Karpas-422 (cell line): ENCODE measurements around the gene ROS1. TPM values are rescaled to one million over a fixed set of nuclear protein-coding genes. Genes with fewer than 3 reads are reported as not detected.
"Not testable (repeated sequence)": the region's sequence is repeated elsewhere in the genome, so short reads cannot be mapped to it uniquely, and the experiment has no call there.

Source experiments
- DNase-seq: peaks from one replicate; pipeline ENCODE4 v3.0.0-alpha.2; 2015
- H2AFZ ChIP-seq: fragments of 200-600 bp; sonication (generic); 2 replicates; pipeline ENCODE4 v1.6.1; 2014; ENCODE audit warnings: antibody characterized with exemption, low read length, mixed read lengths
- H3K27ac ChIP-seq: fragments of 200-600 bp; sonication (generic); 2 replicates; pipeline ENCODE4 v1.5.1; 2014; ENCODE audit warnings: mild to moderate bottlenecking, low read length, moderate library complexity
- H3K27me3 ChIP-seq: fragments of 200-600 bp; sonication (generic); 2 replicates; pipeline ENCODE4 v1.6.1; 2014; ENCODE audit warnings: low read length, mixed read lengths
- H3K36me3 ChIP-seq: fragments of 200-600 bp; sonication (generic); 2 replicates; pipeline ENCODE4 v1.6.1; 2014; ENCODE audit warnings: low read length, mixed read lengths; ENCODE audit not compliant: insufficient read depth
- H3K4me1 ChIP-seq: fragments of 200-600 bp; sonication (generic); 2 replicates; pipeline ENCODE4 v1.6.1; 2014; ENCODE audit warnings: mild to moderate bottlenecking, low read length, mixed read lengths
- H3K4me2 ChIP-seq: fragments of 200-600 bp; sonication (generic); 2 replicates; pipeline ENCODE4 v1.6.1; 2014; ENCODE audit warnings: low read length, low read depth, mild to moderate bottlenecking; ENCODE audit not compliant: poor library complexity, severe bottlenecking
- H3K4me3 ChIP-seq: fragments of 200-600 bp; sonication (generic); 2 replicates; pipeline ENCODE4 v1.5.1; 2014; ENCODE audit warnings: mild to moderate bottlenecking, antibody characterized with exemption, low read length, mixed read lengths
- H3K79me2 ChIP-seq: fragments of 200-600 bp; sonication (generic); 2 replicates; pipeline ENCODE4 v1.6.1; 2014; ENCODE audit warnings: mild to moderate bottlenecking, low read length, mixed read lengths
- H3K9ac ChIP-seq: fragments of 200-600 bp; sonication (generic); 2 replicates; pipeline ENCODE4 v1.6.0; 2014; ENCODE audit warnings: low read length
- H3K9me2 ChIP-seq: fragments of 200-600 bp; sonication (generic), shearing (Covaris generic); replicated peaks from 2 replicates; pipeline ENCODE4 v1.6.0; 2014; ENCODE audit warnings: mild to moderate bottlenecking, low read length, moderate library complexity; ENCODE audit not compliant: insufficient read depth
- H3K9me3 ChIP-seq: fragments of 300-700, 200-600 bp; sonication (generic); 2 replicates; pipeline ENCODE4 v1.6.1; 2014; ENCODE audit warnings: low read length, mixed read lengths
- H4K20me1 ChIP-seq: fragments of 200-600 bp; sonication (generic); 2 replicates; pipeline ENCODE4 v1.6.1; 2014; ENCODE audit warnings: mild to moderate bottlenecking, antibody characterized with exemption, low read length, low read depth; ENCODE audit not compliant: insufficient read depth
- total RNA-seq: library from RNA; depleted of rRNA; stranded (reverse); fragments of >200 nt; shearing (Covaris generic); gene quantifications from 2 replicates; pipeline ENCODE4 v1.2.3, GENCODE V29; 2014; ENCODE audit warnings: low replicate concordance

ROS1 gene
- total RNA-seq, 1 experiment from 2014 or later = not detected

DNA sequence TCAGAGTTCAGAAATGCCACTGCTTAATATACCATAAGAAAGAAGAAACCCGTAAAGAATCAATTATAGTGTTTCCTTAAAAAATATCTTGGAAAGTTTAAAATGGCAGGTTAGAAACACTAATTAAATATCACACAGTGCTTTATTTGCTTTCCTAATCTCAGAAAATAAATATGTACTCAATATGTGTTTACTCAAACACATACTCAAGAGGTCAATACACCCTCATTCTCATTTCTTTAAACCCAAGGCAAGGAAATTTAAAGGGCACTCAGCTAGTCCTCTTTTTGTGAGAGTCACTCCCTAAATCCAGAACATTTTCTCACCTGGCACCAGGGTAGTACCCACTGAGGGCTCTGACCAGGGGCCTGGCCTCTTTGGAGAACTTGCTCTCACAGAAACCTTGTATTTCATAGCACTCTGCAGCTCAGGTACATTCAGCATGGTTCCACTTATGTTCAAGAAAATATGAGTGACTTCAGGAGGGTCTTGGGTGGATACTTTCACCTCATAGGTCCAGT is 38.2 kb downstream of the ROS1 start:
- Histone ChIP-seq H3K9ac (no peak overlapping the region), H3K27me3 (no peaks in the 10 kb centered on the region), H3K79me2 (no peaks in the 10 kb centered on the region), H3K9me2 (no peaks in the 10 kb centered on the region), H3K9me3 (no peaks in the 10 kb centered on the region), H3K4me2 (no peak overlapping the region), H2AFZ (no peak overlapping the region), H3K36me3 (no peaks in the 10 kb centered on the region), H3K4me3 (no peak overlapping the region), H3K27ac (no peak overlapping the region), H3K4me1 (no peaks in the 10 kb centered on the region), H4K20me1 (no peaks in the 10 kb centered on the region)
- no peak for DNase-seq

DNA sequence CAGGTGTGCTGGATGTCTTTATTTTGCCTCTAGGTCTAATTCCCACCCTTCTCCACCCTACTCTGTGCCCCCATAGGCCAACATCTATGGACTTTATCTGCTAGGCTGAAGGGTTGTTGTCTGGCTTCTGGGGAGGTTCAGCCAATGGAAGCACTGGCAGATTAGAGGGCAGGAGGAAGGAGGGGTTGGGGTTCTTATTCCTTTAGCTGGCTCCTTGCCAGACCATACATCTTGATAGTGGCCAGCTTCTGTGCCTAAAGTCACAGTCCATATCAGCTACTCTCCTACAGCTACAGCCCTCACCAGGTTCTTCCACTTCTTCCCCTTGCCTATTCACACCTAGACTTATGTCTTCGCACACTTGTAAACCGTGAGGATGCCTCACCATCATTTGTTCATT is 41.1 kb downstream of the ROS1 start:
- Histone ChIP-seq H3K36me3 (no peaks in the 10 kb centered on the region), H4K20me1 (no peaks in the 10 kb centered on the region), H3K9me3 (no peaks in the 10 kb centered on the region), H3K27me3 (no peaks in the 10 kb centered on the region), H2AFZ (no peak overlapping the region), H3K4me1 (no peaks in the 10 kb centered on the region), H3K27ac (no peak overlapping the region), H3K4me2 (no peak overlapping the region), H3K9me2 (no peaks in the 10 kb centered on the region), H3K9ac (no peak overlapping the region), H3K79me2 (no peaks in the 10 kb centered on the region), H3K4me3 (no peak overlapping the region)
- no peak for DNase-seq

DNA sequence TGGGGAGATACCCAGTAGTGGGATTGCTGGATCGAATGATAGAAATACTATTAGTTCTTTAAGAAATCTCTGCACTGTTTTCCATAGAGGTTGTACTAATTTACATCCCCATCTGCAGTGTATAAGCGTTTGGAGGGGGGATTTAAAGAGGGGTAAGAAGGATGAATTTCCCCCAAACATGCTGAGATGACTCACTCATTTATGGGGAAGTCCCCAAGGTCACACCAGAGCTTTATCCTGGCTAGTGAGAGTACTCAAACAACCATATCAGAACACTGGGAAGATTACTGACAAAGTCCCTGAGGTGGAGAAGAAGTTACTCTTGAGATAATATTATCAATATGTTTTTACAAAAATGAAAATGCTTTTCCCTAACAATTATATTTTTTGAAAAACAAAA is 44.0 kb downstream of the ROS1 start:
- Histone ChIP-seq H4K20me1 (no peaks in the 10 kb centered on the region), H3K4me1 (no peaks in the 10 kb centered on the region), H3K79me2 (no peaks in the 10 kb centered on the region), H2AFZ (no peak overlapping the region), H3K4me2 (no peak overlapping the region), H3K27ac (no peak overlapping the region), H3K9ac (no peak overlapping the region), H3K9me3 (no peaks in the 10 kb centered on the region), H3K27me3 (no peaks in the 10 kb centered on the region), H3K36me3 (no peaks in the 10 kb centered on the region), H3K9me2 (no peaks in the 10 kb centered on the region), H3K4me3 (no peak overlapping the region)
- DNase-seq = no peak

DNA sequence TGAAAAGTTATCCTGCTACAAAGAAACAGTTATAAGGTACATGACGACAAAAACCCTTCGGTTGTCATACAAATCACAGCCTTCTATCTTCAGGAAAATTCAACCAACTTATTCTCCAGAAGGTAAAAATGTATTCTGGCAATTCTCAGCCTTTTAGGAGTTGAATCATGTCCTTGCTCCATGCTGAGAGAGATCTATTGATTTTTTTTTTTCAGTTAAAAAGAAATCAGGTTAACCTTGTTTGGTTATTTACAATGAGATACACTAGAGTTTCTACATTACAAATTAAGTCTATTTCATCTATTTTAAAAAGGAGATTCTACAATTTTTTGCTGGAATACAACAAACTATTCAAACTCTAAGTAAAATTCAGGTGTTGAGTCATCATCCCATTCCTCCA is 45.4 kb downstream of the ROS1 start:
- Histone ChIP-seq H3K9me3 (no peaks in the 10 kb centered on the region), H3K9me2 (no peaks in the 10 kb centered on the region), H3K4me1 (no peaks in the 10 kb centered on the region)

DNA sequence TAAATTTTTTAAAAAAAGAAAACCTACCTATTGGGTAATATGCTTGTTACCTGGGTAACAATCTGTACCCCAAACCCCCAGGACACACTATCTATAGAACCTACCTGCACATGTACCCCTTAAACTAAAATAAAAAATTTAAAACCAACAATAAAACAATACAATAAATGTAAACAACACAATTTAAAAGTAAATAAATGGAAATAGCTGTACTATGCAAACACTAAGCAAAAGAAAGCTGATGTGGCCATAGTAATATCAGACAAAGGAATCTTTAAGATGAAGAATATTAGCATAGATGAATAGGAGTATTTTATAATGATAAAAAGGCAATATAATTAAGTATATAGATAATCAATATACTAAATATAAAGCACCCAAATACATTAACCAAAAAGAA is 50.3 kb downstream of the ROS1 start:
- no peaks in the 10 kb centered on the region for H3K79me2 ChIP-seq
- H3K9me3 ChIP-seq = no peaks in the 10 kb centered on the region
- no peaks in the 10 kb centered on the region for H3K36me3 ChIP-seq
- no peak overlapping the region for H3K4me2 ChIP-seq
- no peaks in the 10 kb centered on the region for H3K27me3 ChIP-seq
- no peak overlapping the region for H3K9ac ChIP-seq
- DNase-seq = no peak
- no peak overlapping the region for H2AFZ ChIP-seq
- H3K4me3 ChIP-seq = no peak overlapping the region
- H3K9me2 ChIP-seq = 0 out of 2 replicates have a peak, but pooled peaks cover 3% of the 10 kb centered on the region
- no peaks in the 10 kb centered on the region for H4K20me1 ChIP-seq
- no peak overlapping the region for H3K27ac ChIP-seq
- H3K4me1 ChIP-seq = no peaks in the 10 kb centered on the region

More for the DNA sequence above, 45.4 kb downstream of the ROS1 start:
- no peak overlapping the region for H3K4me2 ChIP-seq
- no peaks in the 10 kb centered on the region for H4K20me1 ChIP-seq
- H3K36me3 ChIP-seq = no peaks in the 10 kb centered on the region
- no peak overlapping the region for H3K4me3 ChIP-seq
- H3K27ac ChIP-seq = no peak overlapping the region
- no peak overlapping the region for H3K9ac ChIP-seq
- H2AFZ ChIP-seq = no peak overlapping the region
- H3K79me2 ChIP-seq = no peaks in the 10 kb centered on the region
- no peak for DNase-seq
- H3K27me3 ChIP-seq = no peaks in the 10 kb centered on the region

DNA sequence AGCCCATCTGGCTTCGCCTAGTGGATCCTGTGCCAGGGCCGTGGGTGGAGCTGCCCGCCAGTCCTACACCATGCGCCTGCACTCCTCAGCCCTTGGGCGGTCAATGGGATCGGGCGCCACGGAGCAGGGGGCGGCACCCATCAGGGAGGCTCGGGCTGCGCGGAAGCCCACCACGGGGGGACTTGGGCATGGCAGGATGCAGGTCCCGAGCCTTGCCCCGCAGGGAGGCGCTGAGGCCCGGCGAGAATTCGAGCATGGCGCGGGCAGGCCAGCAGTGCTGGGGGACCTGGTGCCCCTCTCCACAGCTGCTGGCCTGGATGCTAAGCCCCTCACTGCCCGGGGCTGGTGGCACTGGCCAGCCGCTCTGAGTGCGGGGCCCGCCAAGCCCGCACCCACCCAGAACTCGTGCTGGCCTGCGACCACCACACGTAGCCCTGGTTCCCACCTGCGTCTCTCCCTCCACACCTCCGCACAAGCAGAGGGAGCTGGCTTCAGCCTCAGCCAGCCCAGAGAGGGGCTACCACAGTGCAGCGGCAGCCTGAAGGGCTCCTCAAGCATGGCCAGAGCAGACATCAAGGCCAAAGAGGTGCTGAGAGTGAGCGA is 52.4 kb downstream of the ROS1 start:
- H3K9me2 ChIP-seq = 0 out of 2 replicates have a peak, but pooled peaks cover 3% of the 10 kb centered on the region
- H4K20me1 ChIP-seq = no peaks in the 10 kb centered on the region
- no peaks in the 10 kb centered on the region for H3K9me3 ChIP-seq
- H3K79me2 ChIP-seq = no peaks in the 10 kb centered on the region
- H2AFZ ChIP-seq = no peak overlapping the region
- H3K27me3 ChIP-seq = no peaks in the 10 kb centered on the region
- H3K9ac ChIP-seq = no peak overlapping the region
- H3K27ac ChIP-seq = no peak overlapping the region
- DNase-seq = no peak
- H3K4me3 ChIP-seq = no peak overlapping the region
- no peaks in the 10 kb centered on the region for H3K4me1 ChIP-seq
- no peak overlapping the region for H3K4me2 ChIP-seq
- no peaks in the 10 kb centered on the region for H3K36me3 ChIP-seq

DNA sequence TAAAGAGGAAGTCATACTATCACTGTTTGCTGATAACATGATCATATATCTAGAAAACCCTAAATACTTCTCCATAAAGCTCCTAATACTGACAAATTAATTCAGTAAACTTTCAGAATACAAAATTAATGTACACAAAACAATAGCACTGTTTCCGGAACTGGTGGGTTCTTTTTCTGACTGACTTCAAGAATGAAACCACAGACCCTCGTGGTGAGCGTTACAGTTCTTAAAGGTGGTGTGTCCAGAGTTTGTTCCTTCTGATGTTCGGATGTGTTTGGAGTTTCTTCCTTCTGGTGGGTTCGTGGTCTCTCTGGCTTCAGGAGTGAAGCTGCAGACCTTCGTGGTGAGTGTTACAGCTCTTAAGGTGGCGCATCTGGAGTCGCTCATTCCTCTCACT is 53.5 kb downstream of the ROS1 start:
- H3K4me1 ChIP-seq, H3K27ac ChIP-seq, H3K79me2 ChIP-seq, H3K9me2 ChIP-seq, H3K36me3 ChIP-seq, DNase-seq, H3K4me3 ChIP-seq, H3K9me3 ChIP-seq, H3K27me3 ChIP-seq, H4K20me1 ChIP-seq, H3K4me2 ChIP-seq, H3K9ac ChIP-seq, H2AFZ ChIP-seq: not testable (repeated sequence)

DNA sequence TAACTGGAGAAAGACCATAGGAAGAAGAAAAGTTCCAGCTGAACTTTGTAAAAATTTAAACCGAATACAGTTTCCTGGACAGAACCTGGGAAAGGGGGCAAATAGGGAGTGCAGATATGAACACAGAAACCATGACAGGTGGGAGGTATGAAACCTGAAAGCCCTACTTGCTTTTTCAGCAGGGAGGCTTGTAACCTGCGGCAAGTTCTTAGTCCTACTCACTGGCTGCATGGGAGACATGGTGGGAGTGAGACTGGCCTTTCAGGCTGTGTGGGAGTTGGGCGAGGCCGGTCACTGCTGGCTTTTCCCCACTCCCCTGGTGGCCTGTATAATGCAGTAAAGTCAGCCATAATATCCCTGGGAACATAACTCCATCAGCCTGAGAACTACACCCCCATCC is 54.2 kb downstream of the ROS1 start:
- H3K4me3 ChIP-seq = no peak overlapping the region
- no peaks in the 10 kb centered on the region for H3K4me1 ChIP-seq
- H2AFZ ChIP-seq = no peak overlapping the region
- no peaks in the 10 kb centered on the region for H3K79me2 ChIP-seq
- no peaks in the 10 kb centered on the region for H3K36me3 ChIP-seq
- no peak overlapping the region for H3K4me2 ChIP-seq
- H3K9me2 ChIP-seq = 0 out of 2 replicates have a peak, but pooled peaks cover 3% of the 10 kb centered on the region
- H3K9me3 ChIP-seq = no peaks in the 10 kb centered on the region
- H3K27me3 ChIP-seq = no peaks in the 10 kb centered on the region
- no peaks in the 10 kb centered on the region for H4K20me1 ChIP-seq
- no peak overlapping the region for H3K9ac ChIP-seq
- H3K27ac ChIP-seq = no peak overlapping the region
- no peak for DNase-seq
